B cell (primary cell): Measurements from ENCODE around the gene NLGN4X. TPM values are rescaled to one million over a fixed set of nuclear protein-coding genes. Genes with fewer than 3 reads are reported as not detected.

Experiments
- ATAC-seq: fragments of 200-7000 bp; cut with Tn5 transposase; one replicate; pipeline ENCODE4 v1.10.0; 2021; ENCODE audit warnings: low read depth, mild to moderate bottlenecking, moderate number of reproducible peaks, moderate library complexity
- CTCF ChIA-PET: fragments of 350-600 bp; sonication (Branson Sonifier 250); formaldehyde crosslinking; loops from one replicate; lab custom pipeline; 2021; ENCODE audit warnings: antibody characterized with exemption, inconsistent platforms; lab: Charles Lee
- POLR2A ChIA-PET: fragments of 350-600 bp; sonication (Branson Sonifier 250); formaldehyde crosslinking; loops from one replicate; lab custom pipeline; 2021; ENCODE audit warnings: antibody characterized with exemption; lab: Charles Lee
- DNase-seq: peaks from one replicate; pipeline ENCODE4 v3.0.0; 2013
- H2AFZ ChIP-seq: 2 replicates; pipeline ENCODE4 v1.6.1; 2012; ENCODE audit warnings: mild to moderate bottlenecking, low read depth, low read length; ENCODE audit not compliant: insufficient read depth, poor library complexity, severe bottlenecking
- H3K27ac ChIP-seq, 2 donors: 1 replicate in 1 of 2; 2 replicates in 1 of 2; pipeline ENCODE4 v1.5.1; 2012 to 2013; ENCODE audit warnings: low read length in 2 of 2, mild to moderate bottlenecking in 2 of 2, moderate library complexity in 1 of 2
- H3K27me3 ChIP-seq, 4 experiments: fragments of 200-600 bp in 1 of 4; sonication (generic) in 1 of 4; replicated peaks in 1 of 4; 1 replicate in 2 of 4; 2 replicates in 2 of 4; pipeline versions ENCODE4 v1.6.1 to v1.7.0; 2013 to 2016; ENCODE audit warnings: low read length in 3 of 4, mild to moderate bottlenecking in 2 of 4, mixed read lengths in 1 of 4, moderate library complexity in 1 of 4; ENCODE audit not compliant: insufficient read depth in 4 of 4, control insufficient read depth in 3 of 4; ENCODE audit errors: control extremely low read depth in 1 of 4
- H3K36me3 ChIP-seq, 2 experiments: replicated peaks in 1 of 2; 1 replicate in 1 of 2; 2 replicates in 1 of 2; pipeline versions ENCODE4 v1.6.1 to v1.7.1; 2013; ENCODE audit warnings: low read length in 1 of 2; ENCODE audit not compliant: insufficient read depth in 2 of 2, control insufficient read depth in 1 of 2; ENCODE audit errors: control extremely low read depth in 1 of 2, extremely low read depth in 1 of 2
- H3K4me1 ChIP-seq, 2 donors: fragments of 200-600 bp in 1 of 2; sonication (generic) in 1 of 2; 1 replicate in 1 of 2; 2 replicates in 1 of 2; pipeline versions ENCODE4 v1.5.1 to v1.6.1; 2013 to 2017; ENCODE audit warnings: low read length in 2 of 2; ENCODE audit not compliant: control insufficient read depth in 2 of 2, insufficient read depth in 2 of 2
- H3K4me2 ChIP-seq: replicated peaks from 2 replicates; pipeline ENCODE3; 2012; ENCODE audit warnings: mild to moderate bottlenecking, low read depth, low read length; ENCODE audit not compliant: poor library complexity, severe bottlenecking
- H3K4me3 ChIP-seq, 5 experiments: fragments of 200-600 bp in 1 of 5; sonication (generic) in 1 of 5; 1 replicate in 3 of 5; 2 replicates in 2 of 5; pipeline versions ENCODE4 v1.5.1 to v1.7.0; 2011 to 2016; ENCODE audit warnings: low read length in 4 of 5, mild to moderate bottlenecking in 4 of 5, low read depth in 2 of 5, control low read depth in 1 of 5, moderate library complexity in 1 of 5; ENCODE audit not compliant: insufficient read depth in 1 of 5; ENCODE audit errors: control extremely low read depth in 1 of 5, extremely low read depth in 1 of 5
- H3K79me2 ChIP-seq: fragments of 200-600 bp; sonication (generic); one replicate; pipeline ENCODE4 v1.6.0; 2016; ENCODE audit warnings: low read length; ENCODE audit not compliant: control insufficient read depth, insufficient read depth
- H3K9ac ChIP-seq: fragments of 200-600 bp; sonication (generic); 2 replicates; pipeline ENCODE4 v1.6.1; 2017; ENCODE audit warnings: mild to moderate bottlenecking, low read length, moderate library complexity
- H3K9me3 ChIP-seq, 3 donors: one replicate each; pipeline versions ENCODE4 v1.6.1 to v1.7.1; 2013; ENCODE audit warnings: low read length in 2 of 3; ENCODE audit not compliant: control insufficient read depth in 2 of 3, insufficient read depth in 1 of 3; ENCODE audit errors: control extremely low read depth in 1 of 3
- H4K20me1 ChIP-seq: 2 replicates; pipeline ENCODE4 v1.6.0; 2012; ENCODE audit warnings: mild to moderate bottlenecking, low read length; ENCODE audit not compliant: insufficient read depth, control insufficient read depth, poor library complexity, severe bottlenecking
- H3K27ac Mint-ChIP-seq: one replicate; pipeline ENCODE4 v1.8.0; 2021; ENCODE audit warnings: mixed read lengths
- H3K27me3 Mint-ChIP-seq: one replicate; pipeline ENCODE4 v1.8.0; 2021; ENCODE audit warnings: mixed read lengths
- H3K4me1 Mint-ChIP-seq: one replicate; pipeline ENCODE4 v1.8.0; 2021; ENCODE audit warnings: mixed read lengths
- H3K4me3 Mint-ChIP-seq: one replicate; pipeline ENCODE4 v1.8.0; 2021; ENCODE audit warnings: mixed read lengths
- H3K9me3 Mint-ChIP-seq: one replicate; pipeline ENCODE4 v1.8.0; 2022; ENCODE audit warnings: mixed read lengths; ENCODE audit not compliant: insufficient read depth
- EZH2 ChIP-seq: IDR thresholded peaks from 2 replicates; pipeline ENCODE4 v1.6.1; 2012; ENCODE audit warnings: borderline replicate concordance, low read depth, mild to moderate bottlenecking, moderate library complexity, low read length; ENCODE audit not compliant: insufficient read depth, poor library complexity, severe bottlenecking
- WGBS: methylation state at CpG from one replicate; pipeline ENCODE4 v1.1.5; 2013; ENCODE audit warnings: missing lambda C conversion rate; ENCODE audit not compliant: insufficient coverage; 5-methylcytosine and 5-hydroxymethylcytosine counted together
- intact Hi-C: fragments of 100-400 bp; cut with micrococcal nuclease; formaldehyde crosslinking; loops from one replicate; pipeline ENCODE4 v1.10.0; 2022
- polyA plus RNA-seq: library from polyadenylated mRNA; depleted of rRNA; stranded (reverse); fragments of >200 nt; gene quantifications from 2 replicates; pipeline ENCODE4 v1.2.3, GENCODE V29; 2012
- small RNA-seq: library from RNA; depleted of rRNA; stranded (forward); fragments of <200 nt; gene quantifications from one replicate; pipeline ENCODE3, GENCODE V24; 2012; ENCODE audit warnings: low replicate concordance, low read depth; ENCODE audit not compliant: insufficient read length
- total RNA-seq, 2 donors: library from RNA; stranded (reverse); fragments of 120-200 nt in 1 of 2; gene quantifications; 1 replicate in 1 of 2; 2 replicates in 1 of 2; pipeline versions ENCODE4 v1.2.3 to v1.2.4, GENCODE V29; 2013 to 2022
- TF ChIP-seq, protein P1 (sequence below): fragments of 200-600 bp; IDR thresholded peaks from one replicate; pipeline ENCODE4 v1.8.0; 2022; ENCODE audit warnings: antibody characterized with exemption, mild to moderate bottlenecking

The NLGN4X gene
- total and polyA plus RNA-seq, 2 donors (not counting 1 experiment from before 2014, with no cell fraction given) = 0.09 to 0.34 TPM

DNA sequence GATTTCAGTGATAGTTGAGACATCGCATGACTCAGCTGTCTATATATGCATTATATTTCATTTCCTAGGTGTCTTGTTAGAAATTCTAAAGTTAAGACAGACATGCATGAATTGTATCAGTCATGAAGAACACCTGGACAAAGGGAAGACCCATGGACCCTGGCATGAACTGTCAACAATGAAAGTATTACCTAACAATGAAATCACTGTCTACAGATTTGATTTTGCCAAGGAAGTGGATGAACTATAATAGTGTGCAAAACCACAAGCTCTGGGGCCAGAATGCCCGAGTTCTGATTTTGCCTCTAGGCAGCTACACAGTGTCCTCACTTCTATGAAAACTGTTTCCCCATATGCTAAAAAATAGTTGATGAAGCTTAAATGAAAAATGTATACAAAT lies 386.1 kb downstream of the NLGN4X start:
- H3K4me3 Mint-ChIP-seq = no peak overlapping the region
- H2AFZ ChIP-seq = no peak overlapping the region
- H3K79me2 ChIP-seq = no peaks in the 10 kb centered on the region
- H3K9me3 Mint-ChIP-seq = no peaks in the 10 kb centered on the region
- no peak overlapping the region for H3K9ac ChIP-seq
- no peaks in the 10 kb centered on the region for H3K36me3 ChIP-seq
- H3K27me3 Mint-ChIP-seq = no peaks in the 10 kb centered on the region
- TF ChIP-seq, protein P1, sequence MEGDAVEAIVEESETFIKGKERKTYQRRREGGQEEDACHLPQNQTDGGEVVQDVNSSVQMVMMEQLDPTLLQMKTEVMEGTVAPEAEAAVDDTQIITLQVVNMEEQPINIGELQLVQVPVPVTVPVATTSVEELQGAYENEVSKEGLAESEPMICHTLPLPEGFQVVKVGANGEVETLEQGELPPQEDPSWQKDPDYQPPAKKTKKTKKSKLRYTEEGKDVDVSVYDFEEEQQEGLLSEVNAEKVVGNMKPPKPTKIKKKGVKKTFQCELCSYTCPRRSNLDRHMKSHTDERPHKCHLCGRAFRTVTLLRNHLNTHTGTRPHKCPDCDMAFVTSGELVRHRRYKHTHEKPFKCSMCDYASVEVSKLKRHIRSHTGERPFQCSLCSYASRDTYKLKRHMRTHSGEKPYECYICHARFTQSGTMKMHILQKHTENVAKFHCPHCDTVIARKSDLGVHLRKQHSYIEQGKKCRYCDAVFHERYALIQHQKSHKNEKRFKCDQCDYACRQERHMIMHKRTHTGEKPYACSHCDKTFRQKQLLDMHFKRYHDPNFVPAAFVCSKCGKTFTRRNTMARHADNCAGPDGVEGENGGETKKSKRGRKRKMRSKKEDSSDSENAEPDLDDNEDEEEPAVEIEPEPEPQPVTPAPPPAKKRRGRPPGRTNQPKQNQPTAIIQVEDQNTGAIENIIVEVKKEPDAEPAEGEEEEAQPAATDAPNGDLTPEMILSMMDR = no peak
- TF ChIP-seq EZH2 = no peak
- no peak overlapping the region for H3K27ac ChIP-seq
- no peak for ATAC-seq
- POLR2A ChIA-PET = no interaction called here
- WGBS = no CpG with 5 or more reads among the region's 2 CpGs
- H3K4me2 ChIP-seq = no peak overlapping the region
- CTCF ChIA-PET = no interaction called here
- no peak for DNase-seq
- no peaks in the 10 kb centered on the region for H3K9me3 ChIP-seq
- H3K4me3 ChIP-seq = no peak overlapping the region
- no peaks in the 10 kb centered on the region for H3K27me3 ChIP-seq
- H3K27ac Mint-ChIP-seq = no peak overlapping the region
- H3K4me1 ChIP-seq = no peaks in the 10 kb centered on the region
- intact Hi-C loops = no loop called here
- H3K4me1 Mint-ChIP-seq = no peaks in the 10 kb centered on the region
- H4K20me1 ChIP-seq = no peaks in the 10 kb centered on the region

Small RNAs within 50 kb of the gene (small RNA-seq; reads per million reads assigned to genes)
- not detected for gene RF00322
